Kidney (tissue), 14 donors: Measurements from ENCODE around the gene CABP1. TPM values are rescaled to one million over a fixed set of nuclear protein-coding genes. Genes with fewer than 3 reads are reported as not detected.

Experiments
- DNase-seq, 5 donors: peaks; one replicate each; pipeline ENCODE4 v3.0.0-alpha.2; 2013 to 2020
- FAIRE-seq: peaks from 2 replicates; lab custom pipeline; 2012; peaks lifted over from hg19 to GRCh38; lab: Jason Lieb, UNC
- H3K27ac ChIP-seq, 2 donors: one replicate each; pipeline ENCODE4 v1.7.0; 2013; ENCODE audit warnings: low read depth in 2 of 2, low read length in 2 of 2, inconsistent platforms in 1 of 2
- H3K27me3 ChIP-seq: one replicate; pipeline ENCODE4 v1.7.1; 2013; ENCODE audit warnings: low read length, inconsistent platforms; ENCODE audit not compliant: control insufficient read depth, insufficient read depth
- H3K36me3 ChIP-seq, 3 donors: one replicate each; pipeline versions ENCODE4 v1.7.0 to v1.7.1; 2013; ENCODE audit warnings: low read length in 3 of 3, control low read depth in 1 of 3, inconsistent platforms in 1 of 3; ENCODE audit not compliant: insufficient read depth in 3 of 3, control insufficient read depth in 2 of 3
- H3K4me1 ChIP-seq, 3 donors: one replicate each; pipeline versions ENCODE4 v1.7.0 to v1.7.1; 2013; ENCODE audit warnings: low read length in 3 of 3, inconsistent platforms in 1 of 3, low read depth in 1 of 3; ENCODE audit not compliant: control insufficient read depth in 2 of 3, insufficient read depth in 2 of 3
- H3K4me3 ChIP-seq, 3 donors: one replicate each; pipeline versions ENCODE4 v1.7.0 to v1.8.1; 2013; ENCODE audit warnings: low read length in 3 of 3, control low read depth in 1 of 3, inconsistent platforms in 1 of 3
- H3K9ac ChIP-seq, 3 donors: one replicate each; pipeline versions ENCODE4 v1.7.0 to v1.7.1; 2013; ENCODE audit warnings: low read length in 3 of 3, control low read depth in 1 of 3, inconsistent platforms in 1 of 3
- H3K9me3 ChIP-seq, 3 donors: one replicate each; pipeline versions ENCODE4 v1.7.0 to v1.7.1; 2013; ENCODE audit warnings: low read length in 3 of 3, control low read depth in 1 of 3, inconsistent platforms in 1 of 3; ENCODE audit not compliant: control insufficient read depth in 2 of 3, insufficient read depth in 1 of 3
- CTCF ChIP-seq: IDR thresholded peaks from 3 replicates; pipeline ENCODE4 v1.5.1; 2012; ENCODE audit warnings: mild to moderate bottlenecking, moderate library complexity, borderline replicate concordance; ENCODE audit not compliant: insufficient read depth; ENCODE audit errors: extremely low read depth
- intact Hi-C: fragments of 100-400 bp; cut with DNase I; formaldehyde crosslinking; loops from one replicate; pipeline ENCODE4 v1.11.1; 2022
- polyA plus RNA-seq: library from polyadenylated mRNA; stranded (reverse); fragments of 350-450 nt; fragmentation: Illumina TruSeq; extraction: RNeasy Lipid Tissue Mini Kit (QIAGEN cat#74804); gene quantifications from one replicate; pipeline ENCODE4 v1.2.3, GENCODE V29; 2014; ENCODE audit warnings: low read depth, low replicate concordance; ENCODE audit not compliant: insufficient read depth
- total RNA-seq: library from RNA; stranded (reverse); fragmentation: NEBNext Ultra II Directional; extraction: Animal tissue kit (Norgen Biotek cat#: 25700); gene quantifications from one replicate; pipeline ENCODE4 v1.2.1, GENCODE V29; 2021
- donor health status: control.
- donor health status: control.
- donor health status: control.
- donor health status: control.
- donor health status: control.
- donor health status: DM: yes; HTN: yes; CAD: no.
- donor health status: Normal renal cell carcinoma (clear cell type).

CABP1 gene
- total and polyA plus RNA-seq, 2 donors from 2014 or later = 2.0 to 24.1 TPM

DNA sequence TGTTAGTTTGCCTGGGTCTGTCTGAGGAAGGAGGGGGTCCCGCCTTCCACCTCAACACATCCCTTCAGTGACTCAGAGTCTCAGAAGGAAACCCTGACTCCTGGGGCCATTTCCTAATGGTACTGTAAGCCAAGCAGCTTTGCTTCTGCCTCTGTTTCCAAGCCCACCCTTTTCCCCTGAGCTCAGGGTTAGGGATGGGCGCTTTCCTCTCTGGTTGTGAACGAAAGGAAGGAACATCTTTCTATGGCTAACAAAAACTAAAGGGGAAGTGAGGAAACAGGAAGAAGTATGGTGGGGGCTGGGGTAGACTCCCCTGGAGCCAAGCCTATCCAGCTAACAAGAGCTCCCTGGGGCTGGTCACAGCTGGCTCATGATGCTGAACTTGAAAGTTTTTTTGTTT is 58.2 kb downstream of the CABP1 start:
- peaks cover 14 to 59% (median 41%) of the 10 kb centered on the region in 3 donors for H3K36me3 ChIP-seq
- no peaks in the 10 kb centered on the region for H3K9me3 ChIP-seq
- H3K4me1 ChIP-seq = peaks cover 0 to 15% (median 11%) of the 10 kb centered on the region in 3 donors
- intact Hi-C loops = no loop called here
- no peak overlapping the region for H3K9ac ChIP-seq
- no peak for FAIRE-seq
- no peak for TF ChIP-seq CTCF
- no peak for DNase-seq
- H3K4me3 ChIP-seq = no peak overlapping the region
- H3K27me3 ChIP-seq = no peaks in the 10 kb centered on the region
- no peak overlapping the region for H3K27ac ChIP-seq

GRCh38 chr12:120699553-120699952 is 59.1 kb downstream of the CABP1 start:
- no peak for TF ChIP-seq CTCF
- no peak for DNase-seq
- Histone ChIP-seq H3K4me1 (peaks cover 0 to 11% (median 10%) of the 10 kb centered on the region in 3 donors), H3K27ac (no peak overlapping the region), H3K9me3 (no peaks in the 10 kb centered on the region), H3K36me3 (peaks cover 9 to 52% (median 38%) of the 10 kb centered on the region in 3 donors), H3K4me3 (no peak overlapping the region), H3K27me3 (no peaks in the 10 kb centered on the region), H3K9ac (no peak overlapping the region)
- FAIRE-seq = no peak
- intact Hi-C loops = no loop called here

- Histone ChIP-seq H3K4me3 (no peak overlapping the region), H3K36me3 (peaks cover 3 to 43% (median 27%) of the 10 kb centered on the region in 3 donors), H3K27me3 (no peaks in the 10 kb centered on the region), H3K9me3 (no peaks in the 10 kb centered on the region), H3K9ac (no peak overlapping the region), H3K27ac (no peak overlapping the region), H3K4me1 (peaks cover 0 to 11% (median 7%) of the 10 kb centered on the region in 3 donors)
- no peak for DNase-seq
- FAIRE-seq = no peak
- intact Hi-C loops = no loop called here
- TF ChIP-seq CTCF = no peak
These were observed 60.5 kb downstream of the CABP1 start for GRCh38 chr12:120700886-120701285.

DNA sequence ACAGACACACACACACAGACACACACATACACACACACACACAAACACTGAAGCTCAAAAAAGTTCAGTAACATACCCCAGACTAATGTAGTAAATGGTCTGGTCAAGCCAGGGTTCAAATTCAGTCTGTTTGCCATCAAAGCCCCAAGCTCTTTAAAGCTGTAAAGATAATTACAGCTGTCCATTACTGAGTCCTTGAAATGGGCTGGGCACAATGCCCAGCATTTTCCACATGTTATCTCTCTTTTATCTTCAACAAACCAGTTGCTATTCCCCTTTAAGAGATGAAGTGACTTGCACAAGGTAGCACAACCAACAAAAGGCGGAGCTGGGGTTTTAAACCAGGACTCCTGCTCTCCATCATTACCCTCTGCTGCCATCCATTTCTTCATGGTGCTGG is 62.2 kb downstream of the CABP1 start:
- H3K4me3 ChIP-seq = no peak overlapping the region
- no peak for TF ChIP-seq CTCF
- no peak overlapping the region for H3K27ac ChIP-seq
- H3K27me3 ChIP-seq = no peaks in the 10 kb centered on the region
- DNase-seq = no peak
- peaks cover 3 to 33% (median 18%) of the 10 kb centered on the region in 3 donors for H3K36me3 ChIP-seq
- no peak for FAIRE-seq
- intact Hi-C loops = no loop called here
- no peak overlapping the region for H3K9ac ChIP-seq
- no peaks in the 10 kb centered on the region for H3K9me3 ChIP-seq
- peaks cover 0 to 4% (median 4%) of the 10 kb centered on the region in 3 donors for H3K4me1 ChIP-seq
